ENCODE results near the gene VKORC1.

GRCh38 chr16:31083556-31083955 is 11.0 kb downstream of the VKORC1 start:
- TF ChIP-seq CTCF (conservative IDR thresholded peaks at IDR 0.05; ENCODE audit: low read depth, low read length): no peak
- no peak for TF ChIP-seq EZH2 (IDR thresholded peaks at IDR 0.05; ENCODE audit: borderline replicate concordance, low read depth, low read length, poor library complexity, severe bottlenecking)

Measured in A673 (cell line).